Liver (tissue), 9 donors: ENCODE measurements around the gene TP53I13. TPM values are rescaled to one million over a fixed set of nuclear protein-coding genes. Genes with fewer than 3 reads are reported as not detected.
A peak's percentile ranks its signal among the peaks of the same experiment; 100 is the strongest.

ENCODE experiments used
- DNase-seq: peaks from one replicate; pipeline ENCODE4 v3.0.0-alpha.2; 2017; ENCODE audit warnings: low spot score
- H3K27ac ChIP-seq, 2 donors: one replicate each; pipeline ENCODE4 v1.7.0; 2013; ENCODE audit warnings: inconsistent platforms in 2 of 2, low read length in 2 of 2, control low read depth in 1 of 2, low read depth in 1 of 2, mild to moderate bottlenecking in 1 of 2
- H3K27me3 ChIP-seq, 4 donors: one replicate each; pipeline versions ENCODE4 v1.6.1 to v1.7.0; 2013; ENCODE audit warnings: low read length in 3 of 4, inconsistent platforms in 1 of 4, mild to moderate bottlenecking in 1 of 4, moderate library complexity in 1 of 4; ENCODE audit not compliant: control insufficient read depth in 4 of 4, insufficient read depth in 4 of 4
- H3K36me3 ChIP-seq, 4 donors: one replicate each; pipeline versions ENCODE4 v1.6.1 to v1.7.0; 2013; ENCODE audit warnings: low read length in 3 of 4, mild to moderate bottlenecking in 3 of 4, low read depth in 1 of 4, moderate library complexity in 1 of 4; ENCODE audit not compliant: control insufficient read depth in 4 of 4, insufficient read depth in 3 of 4
- H3K4me1 ChIP-seq, 4 donors: one replicate each; pipeline versions ENCODE4 v1.6.1 to v1.7.0; 2013; ENCODE audit warnings: low read length in 3 of 4, mild to moderate bottlenecking in 3 of 4, moderate library complexity in 1 of 4; ENCODE audit not compliant: control insufficient read depth in 4 of 4, insufficient read depth in 4 of 4
- H3K4me3 ChIP-seq, 3 donors: one replicate each; pipeline versions ENCODE4 v1.6.1 to v1.7.0; 2013; ENCODE audit warnings: low read length in 3 of 3, control low read depth in 1 of 3, low read depth in 1 of 3, mild to moderate bottlenecking in 1 of 3
- H3K9ac ChIP-seq, 2 donors: one replicate each; pipeline ENCODE4 v1.7.0; 2013; ENCODE audit warnings: low read length in 2 of 2, mild to moderate bottlenecking in 2 of 2, moderate library complexity in 2 of 2, control low read depth in 1 of 2, low read depth in 1 of 2
- H3K9me3 ChIP-seq, 4 donors: one replicate each; pipeline versions ENCODE4 v1.6.1 to v1.7.0; 2013; ENCODE audit warnings: low read length in 3 of 4; ENCODE audit not compliant: control insufficient read depth in 4 of 4
- CTCF ChIP-seq: fragments of 150-350 bp; IDR thresholded peaks from 2 replicates; pipeline ENCODE4 v1.5.1; 2017; ENCODE audit warnings: improper control_type of control experiment, low read depth, low read length; ENCODE audit not compliant: missing input control
- EGR1 ChIP-seq, 2 donors: IDR thresholded peaks; 2 replicates each; pipeline ENCODE4 v1.6.1; 2016 to 2018; ENCODE audit warnings: antibody characterized with exemption in 2 of 2, low read depth in 2 of 2
- HNF4A ChIP-seq, 2 donors: conservative IDR thresholded peaks; 2 replicates each; pipeline ENCODE4 v1.6.1; 2016; ENCODE audit warnings: antibody characterized with exemption in 2 of 2, mild to moderate bottlenecking in 2 of 2
- HNF4G ChIP-seq: IDR thresholded peaks from 2 replicates; pipeline ENCODE4 v1.6.1; 2016; ENCODE audit warnings: antibody characterized with exemption
- MAX ChIP-seq: IDR thresholded peaks from 2 replicates; pipeline ENCODE4 v1.6.1; 2016; ENCODE audit warnings: antibody characterized with exemption
- NR2F2 ChIP-seq: IDR thresholded peaks from 2 replicates; pipeline ENCODE4 v1.6.1; 2016; ENCODE audit warnings: antibody characterized with exemption
- RAD21 ChIP-seq, 2 donors: IDR thresholded peaks; 2 replicates each; pipeline ENCODE4 v1.6.1; 2016; ENCODE audit warnings: antibody characterized with exemption in 2 of 2, mild to moderate bottlenecking in 2 of 2
- RXRA ChIP-seq, 2 donors: IDR thresholded peaks; 2 replicates each; pipeline ENCODE4 v1.6.1; 2017 to 2018; ENCODE audit warnings: antibody characterized with exemption in 2 of 2, mild to moderate bottlenecking in 1 of 2
- SP1 ChIP-seq: IDR thresholded peaks from 2 replicates; pipeline ENCODE4 v1.6.1; 2018; ENCODE audit warnings: antibody characterized with exemption, mild to moderate bottlenecking
- TAF1 ChIP-seq: conservative IDR thresholded peaks from 2 replicates; pipeline ENCODE4 v1.6.1; 2016; ENCODE audit warnings: antibody characterized with exemption, mild to moderate bottlenecking
- WGBS: extraction: QIAGEN DNeasy Blood & Tissue Kit; methylation state at CpG from one replicate; pipeline ENCODE4 v1.1.7; 2013; 5-methylcytosine and 5-hydroxymethylcytosine counted together
- polyA plus RNA-seq, 2 donors: library from polyadenylated mRNA; stranded (reverse) in 1 of 2; unstranded in 1 of 2; fragments of 200-250 nt in 1 of 2; fragments of >200 nt in 1 of 2; fragmentation: Nextera tagmentation in 1 of 2; extraction: Ambion mirVana in 1 of 2; gene quantifications; one replicate each; pipeline versions ENCODE4 v1.2.1 to v1.2.3, GENCODE V29; 2013 to 2015
- total RNA-seq, 2 donors: library from RNA; depleted of rRNA; stranded (reverse); fragments of >200 nt; gene quantifications; one replicate each; pipeline ENCODE4 v1.2.3, GENCODE V29; 2014
- donor health status: healthy.
- donor health status: healthy.
- donor health status: healthy.
- donor health status: healthy.
- donor health status: healthy.

The TP53I13 gene
- total and polyA plus RNA-seq, 4 donors, result 12.2 to 42.6 (median 24.5) TPM

- TF ChIP-seq EGR1 (IDR thresholded peaks at IDR 0.05; ENCODE audit: low read depth in 2 of 2), result no peak
- TF ChIP-seq HNF4A (conservative IDR thresholded peaks at IDR 0.05), result no peak
Observed at GRCh38 chr17:29614349-29615047, 46.0 kb downstream of the TP53I13 start (continued).

- WGBS, result 15% methylated on average over 15 of the region's 15 CpGs
- H3K27ac ChIP-seq, result no peak overlapping the region
- H3K36me3 ChIP-seq, result no peaks in the 10 kb centered on the region
Observed at GRCh38 chr17:29615048-29615385, 46.5 kb downstream of the TP53I13 start.

GRCh38 chr17:29615492-29616299, 47.2 kb downstream of the TP53I13 start:
- WGBS, result 3% methylated on average over 74 of the region's 74 CpGs
- no peak for TF ChIP-seq TAF1
- TF ChIP-seq HNF4A (conservative IDR thresholded peaks at IDR 0.05), result peak in 1 of 2 donors; percentile 28
- peak in 1 of 2 donors; percentile 16 for TF ChIP-seq RAD21 (IDR thresholded peaks at IDR 0.05)
- peak; percentile 42 for TF ChIP-seq SP1
- TF ChIP-seq NR2F2, result no peak
- no peak for TF ChIP-seq RXRA (IDR thresholded peaks at IDR 0.05)
- Histone ChIP-seq H3K27me3 (peaks cover 0 to 10% (median 2%) of the 10 kb centered on the region in 4 donors), H3K4me3 (peak overlapping the region in 2 of 3 donors; percentile 15 to 37), H3K36me3 (no peaks in the 10 kb centered on the region), H3K9ac (no peak overlapping the region), H3K27ac (no peak overlapping the region), H3K9me3 (no peaks in the 10 kb centered on the region), H3K4me1 (peaks cover 19 to 51% (median 38%) of the 10 kb centered on the region in 4 donors)
- DNase-seq, result peak; percentile 81

More at GRCh38 chr17:29615048-29615385, 46.5 kb downstream of the TP53I13 start:
- Histone ChIP-seq H3K9me3 (no peaks in the 10 kb centered on the region), H3K4me1 (peaks cover 19 to 51% (median 38%) of the 10 kb centered on the region in 4 donors), H3K4me3 (no peak overlapping the region), H3K27me3 (peaks cover 0 to 10% (median 2%) of the 10 kb centered on the region in 4 donors), H3K9ac (no peak overlapping the region)
- DNase-seq, result no peak
- peak; percentile 0 for TF ChIP-seq CTCF
- no peak for TF ChIP-seq MAX
- TF ChIP-seq HNF4G, result no peak

GRCh38 chr17:29616300-29617048, 48.0 kb downstream of the TP53I13 start:
- H3K4me1 ChIP-seq, result peaks cover 19 to 51% (median 38%) of the 10 kb centered on the region in 4 donors
- H3K9me3 ChIP-seq, result no peaks in the 10 kb centered on the region
- WGBS, result 21% methylated on average over 32 of the region's 32 CpGs
- peaks cover 0 to 10% (median 2%) of the 10 kb centered on the region in 4 donors for H3K27me3 ChIP-seq
- H3K4me3 ChIP-seq, result no peak overlapping the region
- no peak for DNase-seq
- H3K9ac ChIP-seq, result no peak overlapping the region
- no peaks in the 10 kb centered on the region for H3K36me3 ChIP-seq
- TF ChIP-seq RXRA (IDR thresholded peaks at IDR 0.05) (no peak), CTCF (peak; percentile 3)
- no peak overlapping the region for H3K27ac ChIP-seq
